ENCODE data around the gene ASTN2.

ASTN2 gene

DNA sequence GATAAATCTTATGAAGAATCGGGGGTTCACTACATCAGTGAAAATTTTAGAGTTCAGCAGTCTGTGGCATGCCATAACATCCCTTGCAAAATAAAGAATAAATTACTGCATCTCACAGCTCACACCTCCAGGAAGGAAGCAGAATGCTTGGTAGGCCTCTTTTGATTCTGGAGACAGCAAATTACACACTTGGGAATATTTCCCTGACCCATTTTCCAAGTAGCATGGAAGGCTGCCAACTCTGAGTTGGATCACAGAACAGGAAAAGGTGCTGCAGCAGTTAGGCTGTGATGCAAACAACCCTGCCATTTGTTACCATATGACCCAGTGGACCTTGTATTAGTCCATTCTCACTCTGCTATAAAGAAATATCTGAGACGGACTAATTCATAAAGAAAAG is 293.5 kb downstream of the ASTN2 start:
- no peaks in the 10 kb centered on the region for H4K20me1 ChIP-seq (ENCODE audit: control insufficient read depth, insufficient read depth, low read depth, low read length)
- no peak overlapping the region for H3K4me3 ChIP-seq (ENCODE audit: low read length)
- no peaks in the 10 kb centered on the region for H3K9me3 ChIP-seq (ENCODE audit: control insufficient read depth, insufficient read depth, low read length)
- no peaks in the 10 kb centered on the region for H3K79me2 ChIP-seq (ENCODE audit: control insufficient read depth, low read length)
- peaks cover 25% of the 10 kb centered on the region for H3K36me3 ChIP-seq (ENCODE audit: control insufficient read depth, low read length)
- no peaks in the 10 kb centered on the region for H3K9me2 ChIP-seq (replicated peaks; ENCODE audit: control insufficient read depth, low read length)
- H3K4me2 ChIP-seq (ENCODE audit: low read length): no peak overlapping the region
- no peaks in the 10 kb centered on the region for H3K27me3 ChIP-seq (ENCODE audit: control insufficient read depth, low read length)
- H3F3A ChIP-seq (ENCODE audit: control insufficient read depth, insufficient read depth): no peaks in the 10 kb centered on the region
- no peak overlapping the region for H3K27ac ChIP-seq (ENCODE audit: low read depth, low read length)
- TF ChIP-seq, protein P1, sequence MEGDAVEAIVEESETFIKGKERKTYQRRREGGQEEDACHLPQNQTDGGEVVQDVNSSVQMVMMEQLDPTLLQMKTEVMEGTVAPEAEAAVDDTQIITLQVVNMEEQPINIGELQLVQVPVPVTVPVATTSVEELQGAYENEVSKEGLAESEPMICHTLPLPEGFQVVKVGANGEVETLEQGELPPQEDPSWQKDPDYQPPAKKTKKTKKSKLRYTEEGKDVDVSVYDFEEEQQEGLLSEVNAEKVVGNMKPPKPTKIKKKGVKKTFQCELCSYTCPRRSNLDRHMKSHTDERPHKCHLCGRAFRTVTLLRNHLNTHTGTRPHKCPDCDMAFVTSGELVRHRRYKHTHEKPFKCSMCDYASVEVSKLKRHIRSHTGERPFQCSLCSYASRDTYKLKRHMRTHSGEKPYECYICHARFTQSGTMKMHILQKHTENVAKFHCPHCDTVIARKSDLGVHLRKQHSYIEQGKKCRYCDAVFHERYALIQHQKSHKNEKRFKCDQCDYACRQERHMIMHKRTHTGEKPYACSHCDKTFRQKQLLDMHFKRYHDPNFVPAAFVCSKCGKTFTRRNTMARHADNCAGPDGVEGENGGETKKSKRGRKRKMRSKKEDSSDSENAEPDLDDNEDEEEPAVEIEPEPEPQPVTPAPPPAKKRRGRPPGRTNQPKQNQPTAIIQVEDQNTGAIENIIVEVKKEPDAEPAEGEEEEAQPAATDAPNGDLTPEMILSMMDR (IDR thresholded peaks at IDR 0.05; ENCODE audit: low read depth, low read length, poor library complexity, severe bottlenecking): no peak
- TF ChIP-seq EZH2phosphoT487 (IDR thresholded peaks at IDR 0.05; ENCODE audit: borderline replicate concordance, low read length): no peak
- H3K4me1 ChIP-seq (ENCODE audit: control insufficient read depth, low read length): no peaks in the 10 kb centered on the region

DNA sequence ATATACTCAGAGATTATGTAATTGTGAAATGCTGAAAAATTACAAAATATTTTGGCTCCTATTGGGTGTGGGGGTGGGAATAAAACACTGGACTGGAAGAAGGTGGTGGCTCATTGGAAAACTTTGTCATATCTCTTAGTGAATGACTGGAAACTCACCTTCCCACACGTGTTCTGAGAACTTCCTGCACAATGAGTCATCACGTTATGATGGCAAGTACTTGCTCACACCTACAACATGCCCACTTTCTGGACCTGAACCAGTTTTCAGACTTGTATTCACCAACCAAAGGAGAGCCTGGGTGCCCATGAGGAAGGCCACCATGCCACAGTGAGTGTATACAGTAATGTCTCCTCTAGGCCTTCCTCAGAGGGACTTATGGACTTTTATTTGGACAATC is 294.8 kb downstream of the ASTN2 start:
- Histone ChIP-seq H3K36me3 (ENCODE audit: control insufficient read depth, low read length) (peaks cover 25% of the 10 kb centered on the region), H3K27me3 (ENCODE audit: control insufficient read depth, low read length) (no peaks in the 10 kb centered on the region), H4K20me1 (ENCODE audit: control insufficient read depth, insufficient read depth, low read depth, low read length) (no peaks in the 10 kb centered on the region), H3F3A (ENCODE audit: control insufficient read depth, insufficient read depth) (no peaks in the 10 kb centered on the region), H3K4me3 (ENCODE audit: low read length) (no peak overlapping the region), H3K9me3 (ENCODE audit: control insufficient read depth, insufficient read depth, low read length) (no peaks in the 10 kb centered on the region), H3K27ac (ENCODE audit: low read depth, low read length) (no peak overlapping the region), H3K9me2 (replicated peaks; ENCODE audit: control insufficient read depth, low read length) (no peaks in the 10 kb centered on the region), H3K79me2 (ENCODE audit: control insufficient read depth, low read length) (no peaks in the 10 kb centered on the region), H3K4me1 (ENCODE audit: control insufficient read depth, low read length) (no peaks in the 10 kb centered on the region), H3K4me2 (ENCODE audit: low read length) (no peak overlapping the region)
- TF ChIP-seq EZH2phosphoT487 (IDR thresholded peaks at IDR 0.05; ENCODE audit: borderline replicate concordance, low read length): no peak
- TF ChIP-seq, protein P1 (IDR thresholded peaks at IDR 0.05; ENCODE audit: low read depth, low read length, poor library complexity, severe bottlenecking): no peak

DNA sequence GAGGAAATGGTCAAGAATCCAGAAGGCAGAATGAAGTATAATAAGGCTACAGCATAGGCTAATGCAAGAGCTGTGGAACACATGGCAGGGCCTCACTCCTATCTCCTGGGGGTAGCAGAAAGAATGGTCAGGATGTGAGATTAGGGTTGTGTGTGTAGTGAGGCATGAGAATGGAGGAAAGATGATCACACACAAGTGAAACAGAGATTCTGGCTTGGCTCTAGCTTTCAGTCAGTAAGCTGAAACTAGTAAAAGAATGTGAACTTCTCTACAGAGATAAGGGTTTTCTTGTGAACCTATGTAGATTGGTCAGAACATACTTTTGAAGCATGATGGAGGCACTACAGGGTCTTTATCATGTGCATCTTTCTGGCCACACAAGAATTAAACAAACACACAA is 298.8 kb downstream of the ASTN2 start:
- no peak for TF ChIP-seq EZH2phosphoT487 (IDR thresholded peaks at IDR 0.05; ENCODE audit: borderline replicate concordance, low read length)
- Histone ChIP-seq H3K27me3 (ENCODE audit: control insufficient read depth, low read length) (no peaks in the 10 kb centered on the region), H3K36me3 (ENCODE audit: control insufficient read depth, low read length) (peaks cover 6% of the 10 kb centered on the region; the same call in 1 of the 2 replicates), H4K20me1 (ENCODE audit: control insufficient read depth, insufficient read depth, low read depth, low read length) (no peaks in the 10 kb centered on the region), H3F3A (ENCODE audit: control insufficient read depth, insufficient read depth) (no peaks in the 10 kb centered on the region), H3K4me3 (ENCODE audit: low read length) (no peak overlapping the region), H3K27ac (ENCODE audit: low read depth, low read length) (no peak overlapping the region), H3K4me2 (ENCODE audit: low read length) (no peak overlapping the region), H3K4me1 (ENCODE audit: control insufficient read depth, low read length) (no peaks in the 10 kb centered on the region), H3K9me3 (ENCODE audit: control insufficient read depth, insufficient read depth, low read length) (no peaks in the 10 kb centered on the region), H3K79me2 (ENCODE audit: control insufficient read depth, low read length) (no peaks in the 10 kb centered on the region), H3K9me2 (replicated peaks; ENCODE audit: control insufficient read depth, low read length) (no peaks in the 10 kb centered on the region)

DNA sequence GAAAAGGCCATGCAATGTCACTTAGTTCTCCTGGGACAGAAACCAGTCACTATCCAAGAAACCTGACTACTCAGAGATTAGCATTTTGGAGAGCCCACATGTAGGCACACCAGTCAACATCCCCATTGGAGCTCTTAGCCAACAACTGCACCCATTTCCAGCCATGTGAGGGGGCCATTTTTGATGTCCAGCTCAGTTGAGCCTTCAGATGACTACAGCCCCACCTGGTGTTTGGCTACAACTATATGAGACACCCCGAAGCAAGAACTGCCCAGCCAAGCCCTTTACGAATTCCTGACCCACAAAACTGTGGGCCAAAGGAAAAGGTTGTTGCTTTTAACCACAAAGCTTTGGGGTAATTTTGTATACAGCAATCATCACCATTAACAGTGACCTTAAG is 300.1 kb downstream of the ASTN2 start:
- Histone ChIP-seq H4K20me1 (ENCODE audit: control insufficient read depth, insufficient read depth, low read depth, low read length) (no peaks in the 10 kb centered on the region), H3K27me3 (ENCODE audit: control insufficient read depth, low read length) (no peaks in the 10 kb centered on the region), H3K36me3 (ENCODE audit: control insufficient read depth, low read length) (no peaks in the 10 kb centered on the region), H3K9me2 (replicated peaks; ENCODE audit: control insufficient read depth, low read length) (no peaks in the 10 kb centered on the region), H3K4me3 (ENCODE audit: low read length) (no peak overlapping the region), H3K9me3 (ENCODE audit: control insufficient read depth, insufficient read depth, low read length) (no peaks in the 10 kb centered on the region), H3K4me1 (ENCODE audit: control insufficient read depth, low read length) (no peaks in the 10 kb centered on the region), H3K4me2 (ENCODE audit: low read length) (no peak overlapping the region), H3K27ac (ENCODE audit: low read depth, low read length) (no peak overlapping the region), H3K79me2 (ENCODE audit: control insufficient read depth, low read length) (no peaks in the 10 kb centered on the region), H3F3A (ENCODE audit: control insufficient read depth, insufficient read depth) (no peaks in the 10 kb centered on the region)
- TF ChIP-seq, protein P1 (IDR thresholded peaks at IDR 0.05; ENCODE audit: low read depth, low read length, poor library complexity, severe bottlenecking): no peak
- no peak for TF ChIP-seq EZH2phosphoT487 (IDR thresholded peaks at IDR 0.05; ENCODE audit: borderline replicate concordance, low read length)

Measured in DOHH2 (cell line).